MM.1S (cell line): ENCODE data around the gene PKD1L1.

Experiments
- DNase-seq: peaks from one replicate; pipeline ENCODE4 v3.0.0-alpha.2; 2015
- H2AFZ ChIP-seq: fragments of 300-600 bp; sonication (generic); 2 replicates; pipeline ENCODE4 v1.6.0; 2016; ENCODE audit warnings: antibody characterized with exemption, low read length
- H3F3A ChIP-seq: fragments of 300-600 bp; sonication (generic); 2 replicates; pipeline ENCODE4 v1.6.1; 2016; ENCODE audit warnings: mild to moderate bottlenecking, antibody characterized with exemption, low read length, moderate library complexity, mixed read lengths; ENCODE audit not compliant: insufficient read depth
- H3K27ac ChIP-seq: fragments of 300-600 bp; sonication (generic); 2 replicates; pipeline ENCODE4 v1.5.1; 2016; ENCODE audit warnings: mild to moderate bottlenecking, low read length
- H3K27me3 ChIP-seq: fragments of 300-600 bp; sonication (generic); replicated peaks from 2 replicates; pipeline ENCODE4 v1.6.0; 2016; ENCODE audit warnings: low read length; ENCODE audit not compliant: insufficient read depth
- H3K36me3 ChIP-seq: fragments of 300-600 bp; sonication (generic); replicated peaks from 2 replicates; pipeline ENCODE4 v1.6.1; 2016; ENCODE audit warnings: mild to moderate bottlenecking, low read length, mixed read lengths; ENCODE audit not compliant: insufficient read depth
- H3K4me1 ChIP-seq: fragments of 300-600 bp; sonication (generic); 2 replicates; pipeline ENCODE4 v1.6.1; 2016; ENCODE audit warnings: low read length, mixed read lengths
- H3K4me2 ChIP-seq: fragments of 300-600 bp; sonication (generic); 2 replicates; pipeline ENCODE4 v1.6.0; 2016; ENCODE audit warnings: low read depth, low read length
- H3K4me3 ChIP-seq: fragments of 300-600 bp; sonication (generic); 2 replicates; pipeline ENCODE4 v1.5.1; 2016; ENCODE audit warnings: low read length, mixed read lengths
- H3K79me2 ChIP-seq: fragments of 300-600 bp; sonication (generic); 2 replicates; pipeline ENCODE4 v1.6.1; 2016; ENCODE audit warnings: mixed run types, low read length, mixed read lengths
- H3K9ac ChIP-seq: fragments of 300-600 bp; sonication (generic); 2 replicates; pipeline ENCODE4 v1.6.1; 2016; ENCODE audit warnings: low read length, mixed read lengths
- H3K9me2 ChIP-seq: fragments of 300-600 bp; sonication (generic); replicated peaks from 2 replicates; pipeline ENCODE4 v1.6.1; 2016; ENCODE audit warnings: mild to moderate bottlenecking, low read length, mixed read lengths; ENCODE audit not compliant: insufficient read depth
- H3K9me3 ChIP-seq: fragments of 300-600 bp; sonication (generic); replicated peaks from 2 replicates; pipeline ENCODE4 v1.6.1; 2016; ENCODE audit warnings: mild to moderate bottlenecking, low read length, mixed read lengths; ENCODE audit not compliant: insufficient read depth
- H4K20me1 ChIP-seq: fragments of 300-600 bp; sonication (generic); 2 replicates; pipeline ENCODE4 v1.6.1; 2016; ENCODE audit warnings: mild to moderate bottlenecking, low read length, moderate library complexity, mixed read lengths; ENCODE audit not compliant: insufficient read depth
- EZH2 ChIP-seq: fragments of 300-600 bp; sonication (generic); optimal IDR thresholded peaks from 2 replicates; pipeline ENCODE3; 2017; ENCODE audit warnings: low read depth, mild to moderate bottlenecking, antibody characterized with exemption, low read length, mixed read lengths
- EZH2phosphoT487 ChIP-seq: fragments of 300-600 bp; sonication (generic); IDR thresholded peaks from 2 replicates; pipeline ENCODE4 v1.6.1; 2018; ENCODE audit warnings: antibody characterized with exemption, low read length
- TF ChIP-seq, protein P1 (sequence below): fragments of 300-600 bp; sonication (generic); IDR thresholded peaks from 2 replicates; pipeline ENCODE4 v1.5.1; 2016; ENCODE audit warnings: antibody characterized with exemption, low read length, mixed read lengths

The PKD1L1 gene

DNA sequence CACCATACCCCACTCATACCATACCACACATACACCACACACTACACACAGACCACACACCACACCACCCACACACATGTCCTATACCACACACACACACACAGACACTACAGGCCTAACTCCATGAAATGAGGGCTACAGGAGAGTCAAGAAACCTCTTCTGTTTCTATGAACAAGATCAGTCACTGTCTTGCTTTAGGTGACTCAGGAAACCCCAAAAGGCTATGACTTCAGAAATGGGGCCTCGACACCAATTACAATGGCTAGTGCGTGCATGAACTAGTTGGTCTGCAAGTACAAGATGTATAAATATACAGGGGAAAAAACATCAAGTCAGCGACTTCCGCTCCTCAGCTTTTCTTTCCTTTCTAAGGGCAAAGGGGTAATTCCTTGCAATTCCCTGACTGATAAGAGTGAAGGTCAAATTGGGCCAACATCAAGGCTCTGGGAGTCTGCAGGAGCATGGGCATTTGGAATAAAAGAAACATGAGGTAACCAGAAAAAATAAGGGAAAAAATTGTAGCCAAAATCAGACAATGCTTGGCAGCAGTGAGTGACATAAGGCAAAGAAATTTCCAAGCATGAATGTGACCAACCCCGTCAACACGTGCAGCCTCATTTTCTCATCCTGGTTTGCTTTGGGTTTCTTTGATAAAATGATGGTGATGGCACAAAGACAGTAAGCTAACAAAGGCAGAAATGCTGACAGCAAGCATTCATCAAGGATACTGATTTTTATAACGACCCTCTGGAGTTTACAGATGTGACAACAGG, 1.5 kb downstream of the PKD1L1 start:
- Histone ChIP-seq H3K27me3 (no peaks in the 10 kb centered on the region), H3K36me3 (no peaks in the 10 kb centered on the region), H3K4me1 (peaks cover 20% of the 10 kb centered on the region), H3K79me2 (no peaks in the 10 kb centered on the region), H3K4me2 (no peak overlapping the region), H3F3A (peaks cover 12% of the 10 kb centered on the region), H2AFZ (no peak overlapping the region), H3K27ac (no peak overlapping the region), H4K20me1 (no peaks in the 10 kb centered on the region), H3K9ac (no peak overlapping the region), H3K4me3 (no peak overlapping the region), H3K9me3 (no peaks in the 10 kb centered on the region), H3K9me2 (no peaks in the 10 kb centered on the region)
- no peak for DNase-seq
- TF ChIP-seq, protein P1, sequence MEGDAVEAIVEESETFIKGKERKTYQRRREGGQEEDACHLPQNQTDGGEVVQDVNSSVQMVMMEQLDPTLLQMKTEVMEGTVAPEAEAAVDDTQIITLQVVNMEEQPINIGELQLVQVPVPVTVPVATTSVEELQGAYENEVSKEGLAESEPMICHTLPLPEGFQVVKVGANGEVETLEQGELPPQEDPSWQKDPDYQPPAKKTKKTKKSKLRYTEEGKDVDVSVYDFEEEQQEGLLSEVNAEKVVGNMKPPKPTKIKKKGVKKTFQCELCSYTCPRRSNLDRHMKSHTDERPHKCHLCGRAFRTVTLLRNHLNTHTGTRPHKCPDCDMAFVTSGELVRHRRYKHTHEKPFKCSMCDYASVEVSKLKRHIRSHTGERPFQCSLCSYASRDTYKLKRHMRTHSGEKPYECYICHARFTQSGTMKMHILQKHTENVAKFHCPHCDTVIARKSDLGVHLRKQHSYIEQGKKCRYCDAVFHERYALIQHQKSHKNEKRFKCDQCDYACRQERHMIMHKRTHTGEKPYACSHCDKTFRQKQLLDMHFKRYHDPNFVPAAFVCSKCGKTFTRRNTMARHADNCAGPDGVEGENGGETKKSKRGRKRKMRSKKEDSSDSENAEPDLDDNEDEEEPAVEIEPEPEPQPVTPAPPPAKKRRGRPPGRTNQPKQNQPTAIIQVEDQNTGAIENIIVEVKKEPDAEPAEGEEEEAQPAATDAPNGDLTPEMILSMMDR = no peak
- TF ChIP-seq EZH2phosphoT487 (no peak), EZH2 (no peak)

DNA sequence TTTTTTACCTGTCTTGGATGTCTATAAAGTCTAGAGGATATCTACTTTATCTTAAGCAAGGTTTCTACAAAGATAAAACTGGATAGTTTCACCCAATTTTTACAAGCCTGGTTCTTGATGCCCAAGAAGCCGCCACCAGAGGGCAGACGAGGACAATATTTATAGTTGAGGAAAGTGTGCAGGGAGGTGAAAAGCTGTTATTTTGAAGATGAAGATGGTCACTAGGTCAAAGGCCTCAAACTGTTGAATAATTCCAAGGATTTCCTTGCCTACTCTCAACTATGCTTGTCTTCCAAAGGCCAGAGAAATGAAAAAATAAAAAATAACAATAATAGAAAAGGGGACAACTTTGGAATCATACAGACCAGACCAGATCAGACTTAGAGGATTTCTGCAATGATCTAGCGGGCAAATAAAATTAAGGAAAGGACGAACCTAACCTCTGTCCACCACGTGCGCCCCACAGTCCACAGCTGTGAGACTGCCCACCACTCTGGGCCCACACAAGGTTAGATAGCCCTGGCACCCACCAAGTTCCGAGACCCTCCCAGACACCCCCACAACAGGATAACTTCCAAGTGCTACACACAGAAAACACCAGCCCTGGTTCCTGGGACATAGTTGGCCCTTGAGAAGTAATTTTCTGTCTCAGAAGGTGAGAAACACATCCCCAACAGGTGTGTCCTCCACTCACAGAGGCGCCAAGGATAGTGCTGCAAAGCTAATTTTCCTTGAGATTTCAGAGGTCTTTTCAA, 2.8 kb downstream of the PKD1L1 start:
- Histone ChIP-seq H3K36me3 (no peaks in the 10 kb centered on the region), H3K4me2 (no peak overlapping the region), H3K4me1 (peaks cover 8% of the 10 kb centered on the region), H3K79me2 (no peaks in the 10 kb centered on the region), H3K9me2 (no peaks in the 10 kb centered on the region), H3K4me3 (no peak overlapping the region), H3K27me3 (no peaks in the 10 kb centered on the region), H2AFZ (no peak overlapping the region), H3F3A (no peaks in the 10 kb centered on the region), H4K20me1 (no peaks in the 10 kb centered on the region), H3K9me3 (no peaks in the 10 kb centered on the region), H3K27ac (no peak overlapping the region), H3K9ac (no peak overlapping the region)
- TF ChIP-seq EZH2 = no peak
- TF ChIP-seq, protein P1 = peak; percentile 80
- DNase-seq = peak; percentile 72

DNA sequence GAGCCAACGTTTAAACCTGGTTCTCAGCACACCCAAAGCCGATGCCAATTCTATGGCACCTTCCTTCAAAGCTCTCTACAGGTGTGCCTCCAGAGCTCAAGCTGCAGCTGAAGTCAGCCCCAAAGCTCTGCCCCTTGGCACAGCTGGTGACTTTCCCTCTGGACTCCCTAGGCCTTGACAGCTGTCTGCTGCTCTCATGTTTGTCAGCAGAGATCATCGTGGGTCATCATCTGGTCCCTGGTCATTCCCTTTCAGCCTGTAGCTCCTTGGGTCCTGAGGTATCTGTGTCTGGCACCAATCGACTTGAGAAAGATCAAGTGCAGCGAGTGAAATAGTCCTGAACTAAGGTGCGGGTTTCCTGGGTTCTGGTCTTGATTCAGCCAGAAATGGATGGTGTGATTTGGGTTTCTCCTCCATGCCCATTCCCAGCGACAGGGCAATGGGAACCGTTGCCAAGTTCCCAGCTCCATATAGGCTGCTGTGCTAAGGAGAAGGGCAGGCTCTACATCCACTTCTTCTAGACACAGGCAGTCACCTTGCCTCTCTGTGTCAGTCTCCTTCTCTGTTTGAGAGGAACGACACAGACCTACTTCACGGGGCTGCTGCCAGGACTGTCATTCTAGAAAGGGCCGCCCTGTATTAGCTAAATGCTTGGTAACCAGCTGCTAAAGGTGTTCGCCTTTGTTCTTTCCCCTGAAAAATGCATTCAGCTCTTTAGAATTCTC, 3.6 kb downstream of the PKD1L1 start:
- no peak for DNase-seq
- Histone ChIP-seq H3K27me3 (no peaks in the 10 kb centered on the region), H3K9ac (no peak overlapping the region), H3K79me2 (no peaks in the 10 kb centered on the region), H3K4me1 (peaks cover 1% of the 10 kb centered on the region; the same call in 1 of the 2 replicates), H3K9me3 (no peaks in the 10 kb centered on the region), H3F3A (no peaks in the 10 kb centered on the region), H3K9me2 (no peaks in the 10 kb centered on the region), H3K4me2 (no peak overlapping the region), H3K36me3 (no peaks in the 10 kb centered on the region), H4K20me1 (no peaks in the 10 kb centered on the region), H3K27ac (no peak overlapping the region), H2AFZ (no peak overlapping the region), H3K4me3 (no peak overlapping the region)
- TF ChIP-seq EZH2phosphoT487 (no peak), EZH2 (no peak)
- TF ChIP-seq, protein P1 = no peak
